PC-3 (cell line): ENCODE results near the gene DHX30.

Experiments
- EZH2 ChIP-seq: fragments of 300-600 bp; sonication (generic); IDR thresholded peaks from one replicate; pipeline ENCODE4 v1.6.1; 2017; ENCODE audit warnings: antibody characterized with exemption, mild to moderate bottlenecking, low read length; ENCODE audit not compliant: unreplicated experiment
- EZH2phosphoT487 ChIP-seq: fragments of 300-600 bp; sonication (generic); IDR thresholded peaks from 2 replicates; pipeline ENCODE4 v1.6.1; 2018; ENCODE audit warnings: mild to moderate bottlenecking, antibody characterized with exemption, low read length, borderline replicate concordance
- TF ChIP-seq, protein P1 (sequence below): fragments of 300-600 bp; sonication (generic); conservative IDR thresholded peaks from 2 replicates; pipeline ENCODE4 v1.5.1; 2017; ENCODE audit warnings: antibody characterized with exemption, low read depth, mild to moderate bottlenecking, low read length

GRCh38 chr3:47780741-47781684 is 21.9 kb upstream of the DHX30 start:
- TF ChIP-seq, protein P1, sequence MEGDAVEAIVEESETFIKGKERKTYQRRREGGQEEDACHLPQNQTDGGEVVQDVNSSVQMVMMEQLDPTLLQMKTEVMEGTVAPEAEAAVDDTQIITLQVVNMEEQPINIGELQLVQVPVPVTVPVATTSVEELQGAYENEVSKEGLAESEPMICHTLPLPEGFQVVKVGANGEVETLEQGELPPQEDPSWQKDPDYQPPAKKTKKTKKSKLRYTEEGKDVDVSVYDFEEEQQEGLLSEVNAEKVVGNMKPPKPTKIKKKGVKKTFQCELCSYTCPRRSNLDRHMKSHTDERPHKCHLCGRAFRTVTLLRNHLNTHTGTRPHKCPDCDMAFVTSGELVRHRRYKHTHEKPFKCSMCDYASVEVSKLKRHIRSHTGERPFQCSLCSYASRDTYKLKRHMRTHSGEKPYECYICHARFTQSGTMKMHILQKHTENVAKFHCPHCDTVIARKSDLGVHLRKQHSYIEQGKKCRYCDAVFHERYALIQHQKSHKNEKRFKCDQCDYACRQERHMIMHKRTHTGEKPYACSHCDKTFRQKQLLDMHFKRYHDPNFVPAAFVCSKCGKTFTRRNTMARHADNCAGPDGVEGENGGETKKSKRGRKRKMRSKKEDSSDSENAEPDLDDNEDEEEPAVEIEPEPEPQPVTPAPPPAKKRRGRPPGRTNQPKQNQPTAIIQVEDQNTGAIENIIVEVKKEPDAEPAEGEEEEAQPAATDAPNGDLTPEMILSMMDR, result no peak
- TF ChIP-seq EZH2 (no peak), EZH2phosphoT487 (0 out of 2 replicates have a peak, but pooled peaks have one; percentile 18)
